ENCODE data around the gene ZNF148. TPM values are rescaled to one million over a fixed set of nuclear protein-coding genes. Genes with fewer than 3 reads are reported as not detected.

Gene ZNF148
- total RNA-seq, 1 experiment from 2014 or later: 27.8 TPM

GRCh38 chr3:125185805-125186204 is 189.3 kb downstream of the ZNF148 start:
- no peaks in the 10 kb centered on the region for H3K27me3 ChIP-seq
- H3K36me3 ChIP-seq: no peaks in the 10 kb centered on the region

GRCh38 chr3:125179884-125180240 is 195.3 kb downstream of the ZNF148 start:
- H3K4me1 ChIP-seq: no peaks in the 10 kb centered on the region
- H3K27me3 ChIP-seq: no peaks in the 10 kb centered on the region
- no peaks in the 10 kb centered on the region for H3K9me3 ChIP-seq (replicated peaks)
- DNase-seq: no peak
- no peak overlapping the region for H3K27ac ChIP-seq
- no peak overlapping the region for H3K4me3 ChIP-seq
- no peaks in the 10 kb centered on the region for H3K36me3 ChIP-seq

More at GRCh38 chr3:125185805-125186204, 189.3 kb downstream of the ZNF148 start:
- Histone ChIP-seq H3K9me3 (replicated peaks) (no peaks in the 10 kb centered on the region), H3K4me1 (no peaks in the 10 kb centered on the region), H3K4me3 (no peak overlapping the region), H3K27ac (no peak overlapping the region)
- no peak for DNase-seq

- Histone ChIP-seq H3K9me3 (replicated peaks) (no peaks in the 10 kb centered on the region), H3K4me3 (no peak overlapping the region), H3K27me3 (no peaks in the 10 kb centered on the region), H3K36me3 (no peaks in the 10 kb centered on the region), H3K27ac (no peak overlapping the region), H3K4me1 (no peaks in the 10 kb centered on the region)
- no peak for DNase-seq
These were observed 195.8 kb downstream of the ZNF148 start for GRCh38 chr3:125179143-125179883.

- Histone ChIP-seq H3K9me3 (replicated peaks) (no peaks in the 10 kb centered on the region; the same call in 1 of the 2 replicates), H3K27ac (no peak overlapping the region), H3K4me1 (no peaks in the 10 kb centered on the region), H3K27me3 (no peaks in the 10 kb centered on the region), H3K4me3 (no peak overlapping the region), H3K36me3 (no peaks in the 10 kb centered on the region)
- no peak for DNase-seq
These were observed 197.4 kb downstream of the ZNF148 start for GRCh38 chr3:125177746-125178145.

Other genes with a start within 250 kb of the ZNF148 start
- gene SLC12A8, start 162.6 kb downstream of the ZNF148 start, total RNA-seq (2014; rRNA removed; shearing (Covaris generic)): 3.6 and 3.7 TPM in 2 replicates
- gene SNX4, start 144.9 kb upstream of the ZNF148 start, total RNA-seq (2014; rRNA removed; shearing (Covaris generic)): 59.8 and 65.5 TPM in 2 replicates
- gene OSBPL11, start 220.2 kb upstream of the ZNF148 start, total RNA-seq (2014; rRNA removed; shearing (Covaris generic)): 13.3 and 14.4 TPM in 2 replicates